Upper lobe of right lung (tissue), 1 donor: ENCODE measurements around the gene PRAMEF1. TPM values are rescaled to one million over a fixed set of nuclear protein-coding genes. Genes with fewer than 3 reads are reported as not detected.

Source experiments
- ATAC-seq: fragments of 200-7000 bp; cut with Tn5 transposase; one replicate; pipeline ENCODE4 v1.9.1; 2020; ENCODE audit warnings: mild to moderate bottlenecking, moderate library complexity
- DNase-seq: peaks from one replicate; pipeline ENCODE4 v3.0.0-alpha.2; 2020
- H3K27ac ChIP-seq: fragments of 200-600 bp; one replicate; pipeline ENCODE4 v1.8.0; 2022
- H3K27me3 ChIP-seq: fragments of 200-600 bp; one replicate; pipeline ENCODE4 v1.8.0; 2022; ENCODE audit warnings: mild to moderate bottlenecking
- H3K36me3 ChIP-seq: fragments of 200-600 bp; one replicate; pipeline ENCODE4 v1.8.0; 2022
- H3K4me1 ChIP-seq: fragments of 200-600 bp; one replicate; pipeline ENCODE4 v1.8.0; 2022
- H3K4me3 ChIP-seq: fragments of 200-600 bp; one replicate; pipeline ENCODE4 v1.8.0; 2022; ENCODE audit warnings: mild to moderate bottlenecking
- H3K9me3 ChIP-seq: fragments of 200-600 bp; one replicate; pipeline ENCODE4 v1.8.0; 2022
- CTCF ChIP-seq: fragments of 200-600 bp; IDR thresholded peaks from one replicate; pipeline ENCODE4 v1.8.0; 2022; ENCODE audit warnings: antibody characterized with exemption
- intact Hi-C: fragments of 100-400 bp; cut with DNase I; formaldehyde crosslinking; loops from one replicate; pipeline ENCODE4 v1.11.0; 2022
- total RNA-seq: library from RNA; stranded (reverse); fragmentation: NEBNext Ultra II Directional; extraction: Animal tissue kit (Norgen Biotek cat#: 25700); gene quantifications from one replicate; pipeline ENCODE4 v1.2.1, GENCODE V29; 2021
- donor health status: DM: no; HTN: yes; CAD: no; lungs with severe emphysema.

The PRAMEF1 gene
- total RNA-seq, 1 donor from 2014 or later = not detected

GRCh38 chr1:12770620-12771019 lies 20.6 kb upstream of the PRAMEF1 start:
- no peak for DNase-seq
- intact Hi-C loops = no loop called here
- Histone ChIP-seq H3K4me3 (no peak overlapping the region), H3K36me3 (no peaks in the 10 kb centered on the region), H3K27ac (no peak overlapping the region), H3K27me3 (peaks cover 12% of the 10 kb centered on the region), H3K9me3 (no peaks in the 10 kb centered on the region), H3K4me1 (no peaks in the 10 kb centered on the region)
- no peak for TF ChIP-seq CTCF
- ATAC-seq = no peak

- intact Hi-C loops = no loop called here
These were observed 20.0 kb upstream of the PRAMEF1 start for GRCh38 chr1:12771186-12771585.

DNA sequence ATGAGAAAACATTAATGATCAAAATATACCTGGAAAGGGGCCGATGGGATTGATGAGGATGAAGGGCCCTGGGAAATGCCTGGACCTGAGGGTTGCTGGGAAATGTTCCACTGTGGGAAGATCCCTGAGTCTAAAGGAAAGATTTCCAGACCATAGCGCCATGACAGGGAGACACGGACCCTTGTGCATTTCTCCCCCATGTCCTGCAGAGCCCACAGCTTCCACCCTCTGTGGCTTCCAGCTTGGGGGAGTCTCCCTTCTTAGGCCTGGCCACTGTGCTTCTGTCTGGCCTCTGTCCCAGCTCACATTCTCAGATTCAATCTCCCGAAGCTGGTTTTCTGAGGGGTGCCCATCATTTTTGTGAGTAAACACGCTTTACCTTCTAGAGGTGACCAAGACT lies 18.7 kb upstream of the PRAMEF1 start:
- no peak for TF ChIP-seq CTCF
- DNase-seq = no peak
- no peak for ATAC-seq
- H3K36me3 ChIP-seq = no peaks in the 10 kb centered on the region
- H3K27ac ChIP-seq = no peak overlapping the region
- no peaks in the 10 kb centered on the region for H3K4me1 ChIP-seq
- no peak overlapping the region for H3K4me3 ChIP-seq
- intact Hi-C loops = no loop called here
- peaks cover 12% of the 10 kb centered on the region for H3K27me3 ChIP-seq
- H3K9me3 ChIP-seq = no peaks in the 10 kb centered on the region

More at GRCh38 chr1:12771186-12771585, 20.0 kb upstream of the PRAMEF1 start:
- ATAC-seq (no peak), DNase-seq (no peak)
- Histone ChIP-seq H3K27ac (no peak overlapping the region), H3K9me3 (no peaks in the 10 kb centered on the region), H3K4me3 (no peak overlapping the region), H3K27me3 (peaks cover 12% of the 10 kb centered on the region), H3K36me3 (no peaks in the 10 kb centered on the region), H3K4me1 (no peaks in the 10 kb centered on the region)
- TF ChIP-seq CTCF = no peak

- TF ChIP-seq CTCF = no peak
- no peaks in the 10 kb centered on the region for H3K9me3 ChIP-seq
- ATAC-seq (no peak), DNase-seq (no peak)
- H3K4me3 ChIP-seq = no peak within 1 kb of the TSS
- H3K4me1 ChIP-seq = no peaks in the 10 kb centered on the region
- intact Hi-C loops = no loop called here
- H3K27ac ChIP-seq = no peak within 1 kb of the TSS
- peaks cover 12% of the 10 kb centered on the region for H3K27me3 ChIP-seq
- H3K36me3 ChIP-seq = no peaks in the 10 kb centered on the region
These were observed 17.8 kb upstream of the PRAMEF1 start, which contains the start of gene PRAMEF12 for GRCh38 chr1:12773438-12773837. TSS of gene PRAMEF12 (plus strand) at chr1:12773738. CDS start at chr1:12774868, 1,130 bp downstream.

- Histone ChIP-seq H3K4me1 (no peaks in the 10 kb centered on the region), H3K36me3 (no peaks in the 10 kb centered on the region), H3K27me3 (peaks cover 9% of the 10 kb centered on the region), H3K4me3 (no peak overlapping the region), H3K9me3 (no peaks in the 10 kb centered on the region), H3K27ac (no peak overlapping the region)
- ATAC-seq (no peak), DNase-seq (no peak)
- no peak for TF ChIP-seq CTCF
- intact Hi-C loops = no loop called here
These were observed 16.3 kb upstream of the PRAMEF1 start for GRCh38 chr1:12774801-12775345.

GRCh38 chr1:12775443-12775842 lies 15.8 kb upstream of the PRAMEF1 start:
- Histone ChIP-seq H3K36me3 (no peaks in the 10 kb centered on the region), H3K27me3 (peaks cover 3% of the 10 kb centered on the region), H3K9me3 (no peaks in the 10 kb centered on the region), H3K4me3 (no peak overlapping the region), H3K4me1 (no peaks in the 10 kb centered on the region), H3K27ac (no peak overlapping the region)
- TF ChIP-seq CTCF = no peak
- DNase-seq (no peak), ATAC-seq (no peak)
- intact Hi-C loops = no loop called here
